Heart left ventricle (tissue), 13 donors: Measurements from ENCODE around the gene PCIF1.

Experiments
- CTCF ChIP-seq, 12 donors: fragments of 200-600 bp; sonication (generic) in 4 of 12; IDR thresholded peaks; one replicate each; pipeline versions ENCODE4 v1.5.0 to v1.8.0; 2018 to 2022; ENCODE audit warnings: antibody characterized with exemption in 12 of 12, mild to moderate bottlenecking in 5 of 12
- POLR2A ChIP-seq, 2 donors: fragments of 450-650 bp; IDR thresholded peaks; one replicate each; pipeline ENCODE4 v1.6.1; 2017; ENCODE audit warnings: antibody characterized with exemption in 2 of 2, mild to moderate bottlenecking in 2 of 2, moderate library complexity in 2 of 2
- donor health status: ischemic (EF 13 %, LVEDD 7.1; RV severe dilation, severe dysfunction).
- donor health status: DM: no; HTN: yes; CAD: no.
- donor health status: DM: no; HTN: no; CAD: no.
- donor health status: ischemic (EF 25% LVEDD 6.9; RV normal size, moderate dysfunction).
- donor health status: ischemic (EF 25% LVEDD 5.7; RV mildly dilated, moderate dysfunction).
- donor health status: ischemic (EF 35%, LVEDD 5.7; RV mildly dilated, moderate dysfunction).
- donor health status: nonischemic (EF 11% LVEDD 7.7; RV severe dilation, severe dysfunction).
- donor health status: DM: yes; HTN: yes; CAD: no.
- donor health status: PGD.
- donor health status: ischemic (EF 29% LVEDD 5.4; RV normal size, mild dysfunction).
- donor health status: nonischemic (EF 23%, LVEDD 6.1; RV moderate dilation, normal function).

- TF ChIP-seq CTCF (IDR thresholded peaks at IDR 0.05) (no peak), POLR2A (IDR thresholded peaks at IDR 0.05) (no peak)
These were observed 367 bp upstream of the PCIF1 start for GRCh38 chr20:45934046-45934585.
